Left colon (tissue), 2 donors: ENCODE data around the gene NCOA1. TPM values are rescaled to one million over a fixed set of nuclear protein-coding genes. Genes with fewer than 3 reads are reported as not detected.
"Not testable (repeated sequence)": the region's sequence is repeated elsewhere in the genome, so short reads cannot be mapped to it uniquely, and the experiment has no call there.

ENCODE experiments used
- ATAC-seq: fragments of 200-7000 bp; cut with Tn5 transposase; one replicate; pipeline ENCODE4 v1.9.1; 2020; ENCODE audit warnings: mild to moderate bottlenecking, moderate library complexity
- DNase-seq, 2 donors: peaks; one replicate each; pipeline ENCODE4 v3.0.0-alpha.2; 2020
- intact Hi-C, 2 donors: fragments of 100-400 bp; cut with DNase I in 1 of 2; cut with micrococcal nuclease in 1 of 2; formaldehyde crosslinking; loops; one replicate each; pipeline versions ENCODE4 v1.11.2 to v1.14.0; 2022; cut with DNase I, micrococcal nuclease
- total RNA-seq, 2 donors: library from RNA; stranded (reverse); fragmentation: NEBNext Ultra II Directional; extraction: Animal tissue kit (Norgen Biotek cat#: 25700); gene quantifications; one replicate each; pipeline ENCODE4 v1.2.1, GENCODE V29; 2021
- donor health status: DM: no; HTN: no; CAD: no.
- donor health status: DM: yes; HTN: yes; CAD: no.

The NCOA1 gene
- total RNA-seq, 2 donors from 2014 or later = 34.2 to 38.9 TPM

- intact Hi-C loops = no loop called here
- DNase-seq = no peak
These were observed 18.6 kb upstream of the NCOA1 start for GRCh38 chr2:24472416-24472815.

GRCh38 chr2:24473626-24474025, 17.4 kb upstream of the NCOA1 start:
- ATAC-seq = no peak
- intact Hi-C loops = no loop called here

More at GRCh38 chr2:24472416-24472815, 18.6 kb upstream of the NCOA1 start:
- ATAC-seq = no peak

GRCh38 chr2:24474053-24474452, 17.0 kb upstream of the NCOA1 start:
- ATAC-seq = no peak
- intact Hi-C loops = no loop called here
- DNase-seq = no peak

More at GRCh38 chr2:24473626-24474025, 17.4 kb upstream of the NCOA1 start:
- DNase-seq = no peak

GRCh38 chr2:24477229-24477628, 13.8 kb upstream of the NCOA1 start:
- intact Hi-C loops = no loop called here
- DNase-seq = no peak
- peak; percentile 52 for ATAC-seq

GRCh38 chr2:24478243-24478642, 12.8 kb upstream of the NCOA1 start:
- intact Hi-C loops = no loop called here

GRCh38 chr2:24480245-24480644, 10.8 kb upstream of the NCOA1 start:
- intact Hi-C loops = no loop called here
- no peak for DNase-seq
- no peak for ATAC-seq

More at GRCh38 chr2:24478243-24478642, 12.8 kb upstream of the NCOA1 start:
- DNase-seq = no peak
- ATAC-seq = no peak

GRCh38 chr2:24482251-24482971, 8.6 kb upstream of the NCOA1 start:
- intact Hi-C loops = no loop called here
- DNase-seq (no peak), ATAC-seq (peak; percentile 64)

- intact Hi-C loops = no loop called here
- no peak for DNase-seq
- ATAC-seq = no peak
These were observed 8.1 kb upstream of the NCOA1 start for GRCh38 chr2:24482972-24483300.

GRCh38 chr2:24484677-24485076, 6.4 kb upstream of the NCOA1 start:
- ATAC-seq, DNase-seq, intact Hi-C loops: not testable (repeated sequence)

- intact Hi-C loops = no loop called here
- no peak for ATAC-seq
- no peak for DNase-seq
These were observed 5.9 kb upstream of the NCOA1 start for GRCh38 chr2:24485197-24485596.

GRCh38 chr2:24486636-24487205, 4.3 kb upstream of the NCOA1 start:
- no peak for DNase-seq
- intact Hi-C loops = no loop called here
- ATAC-seq = peak; percentile 11

GRCh38 chr2:24489465-24490180, 1.4 kb upstream of the NCOA1 start:
- DNase-seq (peak in 1 of 2 donors; percentile 27), ATAC-seq (peak; percentile 60)
- intact Hi-C loops = no loop called here

- DNase-seq (peak; percentile 46 to 68), ATAC-seq (peak; percentile 50)
- intact Hi-C loops = no loop called here
These were observed 819 bp upstream of the NCOA1 start for GRCh38 chr2:24490181-24490689.

GRCh38 chr2:24491542-24492420, 727 bp downstream of the NCOA1 start:
- peak; percentile 11 for ATAC-seq
- intact Hi-C loops = no loop called here
- peak; percentile 47 to 62 for DNase-seq

GRCh38 chr2:24492421-24493279, 1.6 kb downstream of the NCOA1 start:
- intact Hi-C loops = no loop called here
- no peak for ATAC-seq
- DNase-seq = peak in 1 of 2 donors; percentile 24

GRCh38 chr2:24493713-24494112, 2.7 kb downstream of the NCOA1 start:
- intact Hi-C loops = no loop called here
- ATAC-seq = no peak
- DNase-seq = no peak

- no peak for ATAC-seq
- intact Hi-C loops = no loop called here
- no peak for DNase-seq
These were observed 3.4 kb downstream of the NCOA1 start for GRCh38 chr2:24494410-24494809.

- no peak for DNase-seq
- ATAC-seq = no peak
- intact Hi-C loops = no loop called here
These were observed 4.4 kb downstream of the NCOA1 start for GRCh38 chr2:24495451-24495850.
